ENCODE measurements around the gene CWC15.
"Not testable (repeated sequence)": the region's sequence is repeated elsewhere in the genome, so short reads cannot be mapped to it uniquely, and the experiment has no call there.

- TF ChIP-seq CTCF, POLR2A (IDR thresholded peaks at IDR 0.05): not testable (repeated sequence)
These were observed 59.5 kb downstream of the CWC15 start for GRCh38 chr11:94913718-94914394.
